Measurements from ENCODE around the gene SEC31B. TPM values are rescaled to one million over a fixed set of nuclear protein-coding genes. Genes with fewer than 3 reads are reported as not detected.

Gene SEC31B
- polyA plus RNA-seq, 1 donor from 2014 or later, result 17.1 TPM

- H3K9ac ChIP-seq (ENCODE audit: low read length), result no peak overlapping the region
- peaks cover 14% of the 10 kb centered on the region for H3K36me3 ChIP-seq (ENCODE audit: insufficient read depth, low read length)
- H3K4me2 ChIP-seq (ENCODE audit: low read length), result no peak overlapping the region
Measured at GRCh38 chr10:100504096-100504495, 15.6 kb downstream of the SEC31B start.

DNA sequence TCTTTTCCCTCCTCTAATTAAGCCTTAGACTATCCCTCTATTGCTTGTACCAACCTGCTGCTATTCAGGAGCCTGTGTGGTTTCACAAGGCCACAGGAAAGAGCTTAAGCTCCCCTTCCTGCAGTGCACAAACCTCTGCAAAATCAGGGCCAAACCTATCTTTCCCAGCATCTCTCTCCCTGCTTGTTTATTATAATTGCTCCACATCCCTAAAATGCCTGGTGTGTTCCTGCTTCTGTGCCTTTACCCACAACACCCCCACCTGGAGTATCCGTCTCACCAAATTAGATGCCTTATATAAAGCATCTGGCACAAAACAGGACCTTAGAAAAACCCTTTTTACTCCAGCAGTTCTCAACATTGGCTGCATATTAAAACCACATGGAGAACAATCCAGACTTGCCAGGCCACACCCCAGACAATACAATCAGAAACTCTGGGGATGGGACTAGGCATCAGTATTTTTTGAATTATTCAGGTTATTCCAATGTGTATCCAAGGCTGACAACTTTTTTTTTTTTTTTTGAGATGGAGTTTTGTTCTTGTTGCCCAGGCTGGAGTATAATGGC lies 16.7 kb downstream of the SEC31B start:
- TF ChIP-seq TAF1 (IDR thresholded peaks at IDR 0.05; ENCODE audit: low read depth) (no peak), MXI1 (conservative IDR thresholded peaks at IDR 0.05; ENCODE audit: poor library complexity, severe bottlenecking) (no peak), EZH2 (IDR thresholded peaks at IDR 0.05; ENCODE audit: borderline replicate concordance, insufficient read depth, low read length, poor library complexity, severe bottlenecking) (no peak), SMC3 (conservative IDR thresholded peaks at IDR 0.05; ENCODE audit: poor library complexity) (no peak), EP300 (conservative IDR thresholded peaks at IDR 0.05; ENCODE audit: poor library complexity, severe bottlenecking) (no peak), CTCF (IDR thresholded peaks at IDR 0.05; ENCODE audit: poor library complexity, severe bottlenecking) (no peak), REST (IDR thresholded peaks at IDR 0.05; ENCODE audit: borderline replicate concordance) (no peak), POLR2AphosphoS5 (IDR thresholded peaks at IDR 0.05) (no peak), RAD21 (conservative IDR thresholded peaks at IDR 0.05) (no peak)
- Histone ChIP-seq H2AFZ (ENCODE audit: low read depth, low read length) (no peak overlapping the region), H3K27ac (ENCODE audit: low read length) (no peak overlapping the region), H3K9me2 (ENCODE audit: insufficient read depth, low read length) (no peaks in the 10 kb centered on the region), H3K4me3 (ENCODE audit: low read length) (no peak overlapping the region), H3K9ac (ENCODE audit: low read length) (no peak overlapping the region), H3K36me3 (ENCODE audit: insufficient read depth, low read length) (peaks cover 14% of the 10 kb centered on the region), H3F3A (ENCODE audit: insufficient read depth, low read length, poor library complexity, severe bottlenecking) (no peaks in the 10 kb centered on the region), H3K4me2 (ENCODE audit: low read length) (no peak overlapping the region), H4K20me1 (ENCODE audit: insufficient read depth) (no peaks in the 10 kb centered on the region), H3K9me3 (ENCODE audit: low read length) (no peaks in the 10 kb centered on the region), H3K79me2 (replicated peaks; ENCODE audit: insufficient read depth, low read length) (no peaks in the 10 kb centered on the region), H3K27me3 (ENCODE audit: insufficient read depth, low read depth, low read length) (no peaks in the 10 kb centered on the region)

More at GRCh38 chr10:100504096-100504495, 15.6 kb downstream of the SEC31B start:
- Histone ChIP-seq H3F3A (ENCODE audit: insufficient read depth, low read length, poor library complexity, severe bottlenecking) (no peaks in the 10 kb centered on the region), H4K20me1 (ENCODE audit: insufficient read depth) (no peaks in the 10 kb centered on the region), H3K27me3 (ENCODE audit: insufficient read depth, low read depth, low read length) (no peaks in the 10 kb centered on the region), H3K9me3 (ENCODE audit: low read length) (no peaks in the 10 kb centered on the region), H3K79me2 (replicated peaks; ENCODE audit: insufficient read depth, low read length) (no peaks in the 10 kb centered on the region), H2AFZ (ENCODE audit: low read depth, low read length) (no peak overlapping the region), H3K27ac (ENCODE audit: low read length) (no peak overlapping the region), H3K9me2 (ENCODE audit: insufficient read depth, low read length) (no peaks in the 10 kb centered on the region), H3K4me3 (ENCODE audit: low read length) (no peak overlapping the region)
- TF ChIP-seq MXI1 (conservative IDR thresholded peaks at IDR 0.05; ENCODE audit: poor library complexity, severe bottlenecking), result no peak
- no peak for TF ChIP-seq CTCF (IDR thresholded peaks at IDR 0.05; ENCODE audit: poor library complexity, severe bottlenecking)
- TF ChIP-seq SMC3 (conservative IDR thresholded peaks at IDR 0.05; ENCODE audit: poor library complexity), result no peak
- no peak for TF ChIP-seq RAD21 (conservative IDR thresholded peaks at IDR 0.05)
- TF ChIP-seq EZH2 (IDR thresholded peaks at IDR 0.05; ENCODE audit: borderline replicate concordance, insufficient read depth, low read length, poor library complexity, severe bottlenecking), result no peak
- TF ChIP-seq EP300 (conservative IDR thresholded peaks at IDR 0.05; ENCODE audit: poor library complexity, severe bottlenecking), result no peak
